Measurements from ENCODE around the gene BPI. TPM values are rescaled to one million over a fixed set of nuclear protein-coding genes. Genes with fewer than 3 reads are reported as not detected.

The BPI gene
- total RNA-seq, 1 experiment from 2014 or later, result not detected

- DNase-seq, result peak in 1 of 2 experiments; percentile 10
- Mint-ChIP-seq H3K36me3 (ENCODE audit: insufficient read depth, unreplicated experiment) (no peaks in the 10 kb centered on the region), H3K27ac (ENCODE audit: unreplicated experiment) (no peak overlapping the region), H3K4me3 (ENCODE audit: unreplicated experiment) (no peak overlapping the region), H3K27me3 (ENCODE audit: insufficient read depth, unreplicated experiment) (no peaks in the 10 kb centered on the region), H3K9me3 (ENCODE audit: unreplicated experiment) (peaks cover 12% of the 10 kb centered on the region), H3K4me1 (ENCODE audit: low read depth, unreplicated experiment) (no peaks in the 10 kb centered on the region)
- Histone ChIP-seq H3K36me3 (ENCODE audit: control insufficient read depth, insufficient read depth, low read length) (no peaks in the 10 kb centered on the region), H3K4me1 (no peaks in the 10 kb centered on the region), H3K4me3 (ENCODE audit: low read depth, low read length) (no peak overlapping the region), H3K9me3 (0 out of 2 replicates have a peak, but pooled peaks cover 3% of the 10 kb centered on the region), H3K27me3 (replicated peaks; ENCODE audit: control insufficient read depth, insufficient read depth, low read length) (no peaks in the 10 kb centered on the region)
- intact Hi-C loops (cut with micrococcal nuclease; ENCODE audit: unreplicated experiment), result no loop called here
- ChIA-PET CTCF (interaction anchor here (0.8 to 1.6 kb wide), 4 partner anchors 9 to 25 kb away, joined by 3 to 4 read pairs (median 3); no protein-coding TSS in a partner anchor), POLR2A (no interaction called here)
- no peak for TF ChIP-seq CTCF (IDR thresholded peaks at IDR 0.05; ENCODE audit: insufficient read depth in 1 of 2, low read depth in 1 of 2, low read length in 1 of 2, severe bottlenecking in 1 of 2, unreplicated experiment in 1 of 2)
- BruUV-seq (replicated peaks), result no TSS peak
Measured at GRCh38 chr20:38383147-38383546, 79.2 kb downstream of the BPI start.

- no peaks in the 10 kb centered on the region for H3K9me3 ChIP-seq
- Mint-ChIP-seq H3K9me3 (ENCODE audit: unreplicated experiment) (peaks cover 12% of the 10 kb centered on the region), H3K27ac (ENCODE audit: unreplicated experiment) (no peak overlapping the region), H3K4me1 (ENCODE audit: low read depth, unreplicated experiment) (no peaks in the 10 kb centered on the region), H3K36me3 (ENCODE audit: insufficient read depth, unreplicated experiment) (no peaks in the 10 kb centered on the region), H3K4me3 (ENCODE audit: unreplicated experiment) (no peak overlapping the region), H3K27me3 (ENCODE audit: insufficient read depth, unreplicated experiment) (no peaks in the 10 kb centered on the region)
- no TSS peak for BruUV-seq (replicated peaks)
- TF ChIP-seq CTCF (IDR thresholded peaks at IDR 0.05; ENCODE audit: insufficient read depth in 1 of 2, low read depth in 1 of 2, low read length in 1 of 2, severe bottlenecking in 1 of 2, unreplicated experiment in 1 of 2), result no peak
- no peaks in the 10 kb centered on the region for H3K4me1 ChIP-seq
- no peak overlapping the region for H3K4me3 ChIP-seq (ENCODE audit: low read depth, low read length)
- H3K27me3 ChIP-seq (replicated peaks; ENCODE audit: control insufficient read depth, insufficient read depth, low read length), result peaks cover 2% of the 10 kb centered on the region; the same call in 1 of the 2 replicates
- DNase-seq, result no peak
- ChIA-PET CTCF (interaction anchor here (0.9 kb wide), 1 partner anchor 23 kb away, joined by 6 read pairs; no protein-coding TSS in a partner anchor), POLR2A (interaction anchor here (0.7 kb wide), 1 partner anchor 55 kb away, joined by 4 read pairs; no protein-coding TSS in a partner anchor)
- no peaks in the 10 kb centered on the region for H3K36me3 ChIP-seq (ENCODE audit: control insufficient read depth, insufficient read depth, low read length)
- intact Hi-C loops (cut with micrococcal nuclease; ENCODE audit: unreplicated experiment), result no loop called here
Measured at GRCh38 chr20:38386004-38386403, 82.0 kb downstream of the BPI start.

- H3K36me3 Mint-ChIP-seq (ENCODE audit: insufficient read depth, unreplicated experiment), result no peaks in the 10 kb centered on the region
Measured at GRCh38 chr20:38386851-38387250, 82.9 kb downstream of the BPI start.

More at GRCh38 chr20:38386851-38387250, 82.9 kb downstream of the BPI start:
- no peaks in the 10 kb centered on the region for H3K4me1 ChIP-seq
- no peaks in the 10 kb centered on the region for H3K4me1 Mint-ChIP-seq (ENCODE audit: low read depth, unreplicated experiment)
- ChIA-PET CTCF (interaction anchor here (0.6 to 1.5 kb wide), 4 partner anchors 10 to 59 kb away, joined by 4 to 5 read pairs (median 4); no protein-coding TSS in a partner anchor), POLR2A (no interaction called here)
- BruUV-seq (replicated peaks), result no TSS peak
- H3K9me3 ChIP-seq, result no peaks in the 10 kb centered on the region
- no peak for TF ChIP-seq CTCF (IDR thresholded peaks at IDR 0.05; ENCODE audit: insufficient read depth in 1 of 2, low read depth in 1 of 2, low read length in 1 of 2, severe bottlenecking in 1 of 2, unreplicated experiment in 1 of 2)
- H3K4me3 Mint-ChIP-seq (ENCODE audit: unreplicated experiment), result no peak overlapping the region
- H3K4me3 ChIP-seq (ENCODE audit: low read depth, low read length), result no peak overlapping the region
- no peaks in the 10 kb centered on the region for H3K27me3 Mint-ChIP-seq (ENCODE audit: insufficient read depth, unreplicated experiment)
- H3K9me3 Mint-ChIP-seq (ENCODE audit: unreplicated experiment), result peaks cover 12% of the 10 kb centered on the region
- no peaks in the 10 kb centered on the region for H3K36me3 ChIP-seq (ENCODE audit: control insufficient read depth, insufficient read depth, low read length)
- H3K27ac Mint-ChIP-seq (ENCODE audit: unreplicated experiment), result no peak overlapping the region
- peak in 1 of 2 experiments; percentile 16 for DNase-seq
- peaks cover 2% of the 10 kb centered on the region; the same call in 1 of the 2 replicates for H3K27me3 ChIP-seq (replicated peaks; ENCODE audit: control insufficient read depth, insufficient read depth, low read length)
- intact Hi-C loops (cut with micrococcal nuclease; ENCODE audit: unreplicated experiment), result no loop called here

Other genes with a start within 250 kb of the BPI start
- 138 and 162 TPM in 2 replicates for gene TGM2, start 138.9 kb upstream of the BPI start, total RNA-seq (2022)
- gene KIAA1755, start 43.4 kb upstream of the BPI start, total RNA-seq (2022), result 0.19 and 0.20 TPM in 2 replicates
- not detected in 2 replicates for gene LBP, start 42.3 kb downstream of the BPI start, total RNA-seq (2022)
- 351 and 362 TPM in 2 replicates for gene SNHG17, start 131.2 kb downstream of the BPI start, total RNA-seq (2022)
- 69.1 and 72.3 TPM in 2 replicates for gene RALGAPB, start 168.7 kb downstream of the BPI start, total RNA-seq (2022)